Colonic mucosa (tissue), 4 donors: Measurements from ENCODE around the gene PITX2. TPM values are rescaled to one million over a fixed set of nuclear protein-coding genes. Genes with fewer than 3 reads are reported as not detected.

Experiments
- DNase-seq: peaks from one replicate; pipeline ENCODE4 v3.0.0-alpha.2; 2020
- H3K27ac ChIP-seq: fragments of 200-600 bp; one replicate; pipeline ENCODE4 v1.8.0; 2021
- H3K27me3 ChIP-seq: fragments of 200-600 bp; one replicate; pipeline ENCODE4 v1.8.0; 2021
- H3K36me3 ChIP-seq: fragments of 200-600 bp; one replicate; pipeline ENCODE4 v1.8.0; 2021
- H3K4me1 ChIP-seq: fragments of 200-600 bp; one replicate; pipeline ENCODE4 v1.8.0; 2021; ENCODE audit warnings: mild to moderate bottlenecking
- H3K4me3 ChIP-seq: fragments of 200-600 bp; one replicate; pipeline ENCODE4 v1.8.0; 2021
- H3K9ac ChIP-seq, 2 donors: one replicate each; pipeline ENCODE4 v1.7.0; 2013; ENCODE audit warnings: control low read depth in 2 of 2, low read depth in 2 of 2, low read length in 2 of 2
- H3K9me3 ChIP-seq: fragments of 200-600 bp; one replicate; pipeline ENCODE4 v1.8.0; 2021
- CTCF ChIP-seq: fragments of 200-600 bp; IDR thresholded peaks from one replicate; pipeline ENCODE4 v1.8.0; 2022; ENCODE audit warnings: antibody characterized with exemption, mild to moderate bottlenecking
- intact Hi-C: fragments of 100-400 bp; cut with DNase I; formaldehyde crosslinking; loops from one replicate; pipeline ENCODE4 v1.14.1; 2022
- total RNA-seq, 2 donors: library from RNA; stranded (reverse); fragmentation: NEBNext Ultra II Directional in 1 of 2; extraction: Animal tissue kit (Norgen Biotek cat#: 25700) in 1 of 2; gene quantifications; one replicate each; pipeline ENCODE4 v1.2.1, GENCODE V29; 2021
- donor health status: healthy.
- donor health status: DM: no; HTN: no; CAD: no.
- donor health status: DM: no; HTN: no; CAD: no.

Gene PITX2
- total RNA-seq, 2 donors from 2014 or later, result 0.45 to 0.64 TPM

GRCh38 chr4:110597582-110597981, 25.3 kb downstream of the PITX2 start:
- no peaks in the 10 kb centered on the region for H3K36me3 ChIP-seq
- no peaks in the 10 kb centered on the region for H3K27me3 ChIP-seq
- H3K27ac ChIP-seq, result no peak overlapping the region
- DNase-seq, result no peak
- H3K4me3 ChIP-seq, result no peak overlapping the region
- no peak overlapping the region for H3K9ac ChIP-seq
- intact Hi-C loops, result no loop called here
- no peaks in the 10 kb centered on the region for H3K9me3 ChIP-seq
- TF ChIP-seq CTCF, result no peak
- no peaks in the 10 kb centered on the region for H3K4me1 ChIP-seq

- Histone ChIP-seq H3K9ac (no peak overlapping the region), H3K9me3 (no peaks in the 10 kb centered on the region), H3K36me3 (no peaks in the 10 kb centered on the region), H3K4me1 (no peaks in the 10 kb centered on the region), H3K27me3 (no peaks in the 10 kb centered on the region), H3K27ac (no peak overlapping the region), H3K4me3 (no peak overlapping the region)
- TF ChIP-seq CTCF, result no peak
- no peak for DNase-seq
- intact Hi-C loops, result no loop called here
Measured at GRCh38 chr4:110596431-110596830, 26.4 kb downstream of the PITX2 start.

DNA sequence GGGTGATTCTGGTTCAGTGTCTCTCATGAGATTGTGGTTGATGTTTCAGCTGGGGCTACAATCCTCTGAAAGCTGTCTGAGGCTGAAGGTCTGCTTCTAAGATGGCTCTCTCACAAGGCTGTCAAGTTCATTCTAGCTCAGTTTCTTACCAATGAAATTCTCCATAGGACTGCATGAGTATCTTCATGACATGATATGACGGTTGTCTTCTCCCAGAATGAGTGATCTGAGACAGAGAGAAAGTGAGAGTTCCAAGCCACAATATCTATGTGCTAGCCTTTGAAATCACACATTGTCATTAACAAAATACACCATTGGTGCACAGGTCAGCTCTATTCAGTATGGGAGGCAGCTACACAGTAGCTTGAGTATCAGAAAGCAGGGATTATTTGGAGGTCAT, 27.3 kb downstream of the PITX2 start:
- H3K36me3 ChIP-seq, result no peaks in the 10 kb centered on the region
- no peak for TF ChIP-seq CTCF
- H3K9me3 ChIP-seq, result no peaks in the 10 kb centered on the region
- H3K27me3 ChIP-seq, result no peaks in the 10 kb centered on the region
- H3K4me3 ChIP-seq, result no peak overlapping the region
- H3K27ac ChIP-seq, result no peak overlapping the region
- no peak for DNase-seq
- H3K9ac ChIP-seq, result no peak overlapping the region
- intact Hi-C loops, result no loop called here
- no peaks in the 10 kb centered on the region for H3K4me1 ChIP-seq

DNA sequence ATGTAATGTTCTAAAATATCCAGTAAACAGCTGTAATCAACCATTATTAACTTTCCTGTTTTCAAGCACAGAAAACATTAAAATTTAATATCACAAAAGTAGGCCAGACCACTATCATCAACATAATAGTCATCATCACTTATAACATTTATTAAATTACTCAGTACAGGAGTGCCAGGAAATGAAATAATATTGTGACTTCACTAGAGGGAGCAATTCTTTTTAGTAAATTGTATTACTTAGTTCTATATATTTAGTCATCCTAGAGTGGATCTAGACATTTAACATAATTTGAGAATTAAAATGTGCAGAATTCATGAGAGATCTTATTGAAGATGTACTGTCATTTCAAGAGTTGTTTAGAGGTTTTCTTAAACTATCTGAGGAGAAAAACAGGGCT, 33.6 kb downstream of the PITX2 start:
- Histone ChIP-seq H3K9ac (no peak overlapping the region), H3K27me3 (no peaks in the 10 kb centered on the region), H3K4me1 (no peaks in the 10 kb centered on the region), H3K27ac (no peak overlapping the region), H3K9me3 (no peaks in the 10 kb centered on the region), H3K36me3 (no peaks in the 10 kb centered on the region), H3K4me3 (no peak overlapping the region)
- no peak for DNase-seq
- TF ChIP-seq CTCF, result no peak
- intact Hi-C loops, result no loop called here

GRCh38 chr4:110587666-110588285, 35.1 kb downstream of the PITX2 start:
- no peaks in the 10 kb centered on the region for H3K27me3 ChIP-seq
- TF ChIP-seq CTCF, result no peak
- H3K4me1 ChIP-seq, result no peaks in the 10 kb centered on the region
- no peak overlapping the region for H3K9ac ChIP-seq
- H3K9me3 ChIP-seq, result no peaks in the 10 kb centered on the region
- H3K4me3 ChIP-seq, result no peak overlapping the region
- no peaks in the 10 kb centered on the region for H3K36me3 ChIP-seq
- no peak overlapping the region for H3K27ac ChIP-seq
- DNase-seq, result no peak
- intact Hi-C loops, result no loop called here
